B cell (primary cell): Measurements from ENCODE around the gene TFDP1. TPM values are rescaled to one million over a fixed set of nuclear protein-coding genes. Genes with fewer than 3 reads are reported as not detected.

Source experiments
- ATAC-seq: fragments of 200-7000 bp; cut with Tn5 transposase; one replicate; pipeline ENCODE4 v1.10.0; 2021; ENCODE audit warnings: low read depth, mild to moderate bottlenecking, moderate number of reproducible peaks, moderate library complexity
- CTCF ChIA-PET: fragments of 350-600 bp; sonication (Branson Sonifier 250); formaldehyde crosslinking; loops from one replicate; lab custom pipeline; 2021; ENCODE audit warnings: antibody characterized with exemption, inconsistent platforms; lab: Charles Lee
- POLR2A ChIA-PET: fragments of 350-600 bp; sonication (Branson Sonifier 250); formaldehyde crosslinking; loops from one replicate; lab custom pipeline; 2021; ENCODE audit warnings: antibody characterized with exemption; lab: Charles Lee
- DNase-seq: peaks from one replicate; pipeline ENCODE4 v3.0.0; 2013
- H2AFZ ChIP-seq: 2 replicates; pipeline ENCODE4 v1.6.1; 2012; ENCODE audit warnings: mild to moderate bottlenecking, low read depth, low read length; ENCODE audit not compliant: insufficient read depth, poor library complexity, severe bottlenecking
- H3K27ac ChIP-seq, 2 donors: 1 replicate in 1 of 2; 2 replicates in 1 of 2; pipeline ENCODE4 v1.5.1; 2012 to 2013; ENCODE audit warnings: low read length in 2 of 2, mild to moderate bottlenecking in 2 of 2, moderate library complexity in 1 of 2
- H3K27me3 ChIP-seq, 4 experiments: fragments of 200-600 bp in 1 of 4; sonication (generic) in 1 of 4; replicated peaks in 1 of 4; 1 replicate in 2 of 4; 2 replicates in 2 of 4; pipeline versions ENCODE4 v1.6.1 to v1.7.0; 2013 to 2016; ENCODE audit warnings: low read length in 3 of 4, mild to moderate bottlenecking in 2 of 4, mixed read lengths in 1 of 4, moderate library complexity in 1 of 4; ENCODE audit not compliant: insufficient read depth in 4 of 4, control insufficient read depth in 3 of 4; ENCODE audit errors: control extremely low read depth in 1 of 4
- H3K36me3 ChIP-seq, 2 experiments: replicated peaks in 1 of 2; 1 replicate in 1 of 2; 2 replicates in 1 of 2; pipeline versions ENCODE4 v1.6.1 to v1.7.1; 2013; ENCODE audit warnings: low read length in 1 of 2; ENCODE audit not compliant: insufficient read depth in 2 of 2, control insufficient read depth in 1 of 2; ENCODE audit errors: control extremely low read depth in 1 of 2, extremely low read depth in 1 of 2
- H3K4me1 ChIP-seq, 2 donors: fragments of 200-600 bp in 1 of 2; sonication (generic) in 1 of 2; 1 replicate in 1 of 2; 2 replicates in 1 of 2; pipeline versions ENCODE4 v1.5.1 to v1.6.1; 2013 to 2017; ENCODE audit warnings: low read length in 2 of 2; ENCODE audit not compliant: control insufficient read depth in 2 of 2, insufficient read depth in 2 of 2
- H3K4me2 ChIP-seq: replicated peaks from 2 replicates; pipeline ENCODE3; 2012; ENCODE audit warnings: mild to moderate bottlenecking, low read depth, low read length; ENCODE audit not compliant: poor library complexity, severe bottlenecking
- H3K4me3 ChIP-seq, 5 experiments: fragments of 200-600 bp in 1 of 5; sonication (generic) in 1 of 5; 1 replicate in 3 of 5; 2 replicates in 2 of 5; pipeline versions ENCODE4 v1.5.1 to v1.7.0; 2011 to 2016; ENCODE audit warnings: low read length in 4 of 5, mild to moderate bottlenecking in 4 of 5, low read depth in 2 of 5, control low read depth in 1 of 5, moderate library complexity in 1 of 5; ENCODE audit not compliant: insufficient read depth in 1 of 5; ENCODE audit errors: control extremely low read depth in 1 of 5, extremely low read depth in 1 of 5
- H3K79me2 ChIP-seq: fragments of 200-600 bp; sonication (generic); one replicate; pipeline ENCODE4 v1.6.0; 2016; ENCODE audit warnings: low read length; ENCODE audit not compliant: control insufficient read depth, insufficient read depth
- H3K9ac ChIP-seq: fragments of 200-600 bp; sonication (generic); 2 replicates; pipeline ENCODE4 v1.6.1; 2017; ENCODE audit warnings: mild to moderate bottlenecking, low read length, moderate library complexity
- H3K9me3 ChIP-seq, 3 donors: one replicate each; pipeline versions ENCODE4 v1.6.1 to v1.7.1; 2013; ENCODE audit warnings: low read length in 2 of 3; ENCODE audit not compliant: control insufficient read depth in 2 of 3, insufficient read depth in 1 of 3; ENCODE audit errors: control extremely low read depth in 1 of 3
- H4K20me1 ChIP-seq: 2 replicates; pipeline ENCODE4 v1.6.0; 2012; ENCODE audit warnings: mild to moderate bottlenecking, low read length; ENCODE audit not compliant: insufficient read depth, control insufficient read depth, poor library complexity, severe bottlenecking
- H3K27ac Mint-ChIP-seq: one replicate; pipeline ENCODE4 v1.8.0; 2021; ENCODE audit warnings: mixed read lengths
- H3K27me3 Mint-ChIP-seq: one replicate; pipeline ENCODE4 v1.8.0; 2021; ENCODE audit warnings: mixed read lengths
- H3K4me1 Mint-ChIP-seq: one replicate; pipeline ENCODE4 v1.8.0; 2021; ENCODE audit warnings: mixed read lengths
- H3K4me3 Mint-ChIP-seq: one replicate; pipeline ENCODE4 v1.8.0; 2021; ENCODE audit warnings: mixed read lengths
- H3K9me3 Mint-ChIP-seq: one replicate; pipeline ENCODE4 v1.8.0; 2022; ENCODE audit warnings: mixed read lengths; ENCODE audit not compliant: insufficient read depth
- CTCF ChIP-seq: fragments of 200-600 bp; IDR thresholded peaks from one replicate; pipeline ENCODE4 v1.8.0; 2022; ENCODE audit warnings: antibody characterized with exemption, mild to moderate bottlenecking
- EZH2 ChIP-seq: IDR thresholded peaks from 2 replicates; pipeline ENCODE4 v1.6.1; 2012; ENCODE audit warnings: borderline replicate concordance, low read depth, mild to moderate bottlenecking, moderate library complexity, low read length; ENCODE audit not compliant: insufficient read depth, poor library complexity, severe bottlenecking
- whole genome bisulfite sequencing: methylation state at CpG from one replicate; pipeline ENCODE4 v1.1.5; 2013; ENCODE audit warnings: missing lambda C conversion rate; ENCODE audit not compliant: insufficient coverage; 5-methylcytosine and 5-hydroxymethylcytosine counted together
- intact Hi-C: fragments of 100-400 bp; cut with micrococcal nuclease; formaldehyde crosslinking; loops from one replicate; pipeline ENCODE4 v1.10.0; 2022
- polyA plus RNA-seq: library from polyadenylated mRNA; depleted of rRNA; stranded (reverse); fragments of >200 nt; gene quantifications from 2 replicates; pipeline ENCODE4 v1.2.3, GENCODE V29; 2012
- total RNA-seq, 2 donors: library from RNA; stranded (reverse); fragments of 120-200 nt in 1 of 2; gene quantifications; 1 replicate in 1 of 2; 2 replicates in 1 of 2; pipeline versions ENCODE4 v1.2.3 to v1.2.4, GENCODE V29; 2013 to 2022

Gene TFDP1
- total and polyA plus RNA-seq, 2 donors (not counting 1 experiment from before 2014, with no cell fraction given): 19.1 to 31.1 TPM

- intact Hi-C loops: no loop called here
- no peak overlapping the region for H3K4me2 ChIP-seq
- no peaks in the 10 kb centered on the region for H3K9me3 Mint-ChIP-seq
- H3K36me3 ChIP-seq: peaks cover 0 to 77% of the 10 kb centered on the region in 2 experiments
- ChIA-PET CTCF (no interaction called here), POLR2A (no interaction called here)
- H3K4me3 Mint-ChIP-seq: no peak overlapping the region
- H3K9ac ChIP-seq: no peak overlapping the region
- no peak overlapping the region for H2AFZ ChIP-seq
- TF ChIP-seq CTCF: no peak
- no peak for TF ChIP-seq EZH2
- no peak overlapping the region for H3K27ac ChIP-seq
- DNase-seq (no peak), ATAC-seq (no peak)
- no peak overlapping the region for H3K27ac Mint-ChIP-seq
- H3K27me3 Mint-ChIP-seq: no peaks in the 10 kb centered on the region
- H4K20me1 ChIP-seq: peaks cover 1% of the 10 kb centered on the region
- no peaks in the 10 kb centered on the region for H3K9me3 ChIP-seq
- no peak overlapping the region for H3K4me3 ChIP-seq
- no peaks in the 10 kb centered on the region for H3K4me1 ChIP-seq
- H3K27me3 ChIP-seq: no peaks in the 10 kb centered on the region
- no peaks in the 10 kb centered on the region for H3K4me1 Mint-ChIP-seq
- H3K79me2 ChIP-seq: peaks cover 18% of the 10 kb centered on the region
- WGBS: 98% methylated on average over 13 of the region's 16 CpGs
Observed at GRCh38 chr13:113634279-113635047, 49.9 kb downstream of the TFDP1 start.

DNA sequence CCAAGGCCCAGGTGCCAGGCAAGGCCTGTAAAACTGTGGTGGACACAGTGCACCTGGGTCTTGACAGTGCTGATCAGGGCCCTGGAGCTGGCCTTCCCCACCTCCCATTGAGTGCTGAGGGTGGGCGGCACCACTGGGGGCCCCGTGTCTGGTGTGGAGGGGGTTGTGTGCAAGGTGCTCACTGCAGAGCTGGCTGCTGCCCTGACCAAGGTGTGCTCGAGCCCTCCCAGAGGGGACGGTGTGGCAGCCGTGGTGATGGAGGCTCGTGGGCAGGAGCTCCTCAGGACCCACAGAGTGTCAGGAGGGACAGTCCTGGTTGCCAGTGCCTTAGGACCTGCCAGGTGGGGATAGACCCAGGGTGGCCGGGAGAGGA is 50.5 kb downstream of the TFDP1 start:
- H3K27ac ChIP-seq: no peak overlapping the region
- CTCF ChIA-PET: no interaction called here
- no peak overlapping the region for H3K27ac Mint-ChIP-seq

More for the DNA sequence above, 50.5 kb downstream of the TFDP1 start:
- Histone ChIP-seq H3K36me3 (peaks cover 0 to 82% of the 10 kb centered on the region in 2 experiments), H3K27me3 (no peaks in the 10 kb centered on the region), H3K4me2 (no peak overlapping the region), H3K9ac (no peak overlapping the region), H3K4me3 (no peak overlapping the region), H3K79me2 (peaks cover 12% of the 10 kb centered on the region), H4K20me1 (no peaks in the 10 kb centered on the region), H2AFZ (no peak overlapping the region), H3K4me1 (no peaks in the 10 kb centered on the region), H3K9me3 (no peaks in the 10 kb centered on the region)
- POLR2A ChIA-PET: no interaction called here
- no peaks in the 10 kb centered on the region for H3K27me3 Mint-ChIP-seq
- no peak for DNase-seq
- intact Hi-C loops: no loop called here
- no peaks in the 10 kb centered on the region for H3K9me3 Mint-ChIP-seq
- 92% methylated on average over 7 of the region's 7 CpGs for WGBS
- no peaks in the 10 kb centered on the region for H3K4me1 Mint-ChIP-seq
- no peak overlapping the region for H3K4me3 Mint-ChIP-seq
- TF ChIP-seq CTCF: no peak
- TF ChIP-seq EZH2: no peak
- ATAC-seq: no peak
